NCI-H2196 treated with DMSO at 0.1 percent for 48 hours (cell line): ENCODE results near the gene SLC35A5.

ENCODE experiments used
- DNase-seq: peaks from one replicate; lab custom pipeline; 2025; ENCODE audit not compliant: unreplicated experiment; lab: John Stamatoyannopoulos, UW

The SLC35A5 gene

GRCh38 chr3:112569265-112569664, 7.4 kb downstream of the SLC35A5 start:
- DNase-seq, result no peak

- no peak for DNase-seq
These were observed 10.9 kb downstream of the SLC35A5 start for GRCh38 chr3:112572701-112573100.

- no peak for DNase-seq
These were observed 17.4 kb downstream of the SLC35A5 start for GRCh38 chr3:112579232-112579631.

GRCh38 chr3:112579697-112580096, 17.9 kb downstream of the SLC35A5 start:
- no peak for DNase-seq

- peak; percentile 58 for DNase-seq
These were observed 20.5 kb downstream of the SLC35A5 start for GRCh38 chr3:112582244-112582874.

GRCh38 chr3:112583105-112583504, 21.3 kb downstream of the SLC35A5 start:
- DNase-seq, result no peak

- DNase-seq, result no peak
These were observed 23.9 kb downstream of the SLC35A5 start for GRCh38 chr3:112585782-112586181.

- DNase-seq, result no peak
These were observed 25.5 kb downstream of the SLC35A5 start for GRCh38 chr3:112587336-112587735.

- no peak for DNase-seq
These were observed 31.4 kb downstream of the SLC35A5 start for GRCh38 chr3:112593258-112593657.

GRCh38 chr3:112594856-112595255, 33.0 kb downstream of the SLC35A5 start:
- DNase-seq, result no peak

GRCh38 chr3:112597945-112598344, 36.1 kb downstream of the SLC35A5 start:
- no peak for DNase-seq

- DNase-seq, result no peak
These were observed 36.9 kb downstream of the SLC35A5 start for GRCh38 chr3:112598731-112599130.

GRCh38 chr3:112602217-112602838, 40.5 kb downstream of the SLC35A5 start:
- DNase-seq, result no peak

GRCh38 chr3:112604536-112604935, 42.7 kb downstream of the SLC35A5 start:
- no peak for DNase-seq

GRCh38 chr3:112605285-112605684, 43.4 kb downstream of the SLC35A5 start:
- peak; percentile 88 for DNase-seq

GRCh38 chr3:112606098-112606497, 44.3 kb downstream of the SLC35A5 start:
- DNase-seq, result no peak

GRCh38 chr3:112607863-112608262, 46.0 kb downstream of the SLC35A5 start:
- no peak for DNase-seq

- DNase-seq, result no peak
These were observed 48.3 kb downstream of the SLC35A5 start for GRCh38 chr3:112610121-112610520.

GRCh38 chr3:112611752-112612515, 50.1 kb downstream of the SLC35A5 start:
- no peak for DNase-seq

- DNase-seq, result no peak
These were observed 54.3 kb downstream of the SLC35A5 start for GRCh38 chr3:112615989-112616731.

- no peak for DNase-seq
These were observed 55.4 kb downstream of the SLC35A5 start for GRCh38 chr3:112617285-112617684.
